ENCODE measurements around the gene MINDY2.
A peak's percentile ranks its signal among the peaks of the same experiment; 100 is the strongest.

The MINDY2 gene, protein sequence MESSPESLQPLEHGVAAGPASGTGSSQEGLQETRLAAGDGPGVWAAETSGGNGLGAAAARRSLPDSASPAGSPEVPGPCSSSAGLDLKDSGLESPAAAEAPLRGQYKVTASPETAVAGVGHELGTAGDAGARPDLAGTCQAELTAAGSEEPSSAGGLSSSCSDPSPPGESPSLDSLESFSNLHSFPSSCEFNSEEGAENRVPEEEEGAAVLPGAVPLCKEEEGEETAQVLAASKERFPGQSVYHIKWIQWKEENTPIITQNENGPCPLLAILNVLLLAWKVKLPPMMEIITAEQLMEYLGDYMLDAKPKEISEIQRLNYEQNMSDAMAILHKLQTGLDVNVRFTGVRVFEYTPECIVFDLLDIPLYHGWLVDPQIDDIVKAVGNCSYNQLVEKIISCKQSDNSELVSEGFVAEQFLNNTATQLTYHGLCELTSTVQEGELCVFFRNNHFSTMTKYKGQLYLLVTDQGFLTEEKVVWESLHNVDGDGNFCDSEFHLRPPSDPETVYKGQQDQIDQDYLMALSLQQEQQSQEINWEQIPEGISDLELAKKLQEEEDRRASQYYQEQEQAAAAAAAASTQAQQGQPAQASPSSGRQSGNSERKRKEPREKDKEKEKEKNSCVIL

GRCh38 chr15:58770857-58771620 is at the start of gene MINDY2:
Gene MINDY2, plus strand, starts transcription at chr15:58771302. Its CDS starts 94 bp downstream, at chr15:58771396.
- peak; percentile 90 for DNase-seq

- no peak for DNase-seq
Observed at GRCh38 chr15:58724466-58724865, 46.6 kb upstream of the MINDY2 start.

GRCh38 chr15:58726867-58727266 is 44.2 kb upstream of the MINDY2 start:
- no peak for DNase-seq

GRCh38 chr15:58731756-58732535 is 39.2 kb upstream of the MINDY2 start:
- no peak for DNase-seq

DNA sequence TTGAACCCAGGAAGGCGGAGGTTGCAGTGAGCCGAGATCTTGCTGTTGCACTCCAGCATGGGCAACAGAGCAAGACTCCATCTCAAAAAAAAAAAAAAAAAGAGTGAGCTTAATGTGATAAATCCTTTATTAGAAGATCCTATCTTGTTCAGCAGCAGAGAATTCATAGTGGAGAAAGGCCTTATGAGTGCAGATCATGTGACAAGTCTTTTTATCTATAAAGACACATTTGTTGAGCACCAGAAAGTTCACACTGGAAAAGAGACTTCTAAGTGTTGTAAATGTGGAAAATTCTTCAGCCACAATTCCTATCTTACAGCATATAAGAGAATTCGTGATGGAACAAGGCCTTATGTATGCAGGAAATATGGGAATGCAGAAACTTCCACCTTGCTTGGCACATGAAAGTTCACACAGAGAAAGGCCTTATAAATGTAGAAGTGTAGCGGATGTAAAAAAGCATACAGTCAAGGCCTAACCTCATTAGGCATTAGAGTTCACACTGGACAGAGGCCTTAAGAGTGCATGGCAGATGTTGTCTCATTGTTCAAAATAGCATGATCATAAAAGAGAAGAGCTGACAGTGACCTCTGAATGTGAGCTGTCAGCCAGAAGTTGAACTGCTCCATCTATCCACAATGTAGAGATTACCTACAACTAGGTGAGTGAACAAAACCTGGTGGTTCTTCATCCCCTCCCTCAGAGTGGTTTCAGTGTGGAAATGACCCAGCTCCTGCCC is 38.3 kb upstream of the MINDY2 start:
- no peak for DNase-seq

- DNase-seq, result no peak
Observed at GRCh38 chr15:58734859-58735258, 36.2 kb upstream of the MINDY2 start.

GRCh38 chr15:58736018-58736643 is 35.0 kb upstream of the MINDY2 start:
- DNase-seq, result no peak

DNA sequence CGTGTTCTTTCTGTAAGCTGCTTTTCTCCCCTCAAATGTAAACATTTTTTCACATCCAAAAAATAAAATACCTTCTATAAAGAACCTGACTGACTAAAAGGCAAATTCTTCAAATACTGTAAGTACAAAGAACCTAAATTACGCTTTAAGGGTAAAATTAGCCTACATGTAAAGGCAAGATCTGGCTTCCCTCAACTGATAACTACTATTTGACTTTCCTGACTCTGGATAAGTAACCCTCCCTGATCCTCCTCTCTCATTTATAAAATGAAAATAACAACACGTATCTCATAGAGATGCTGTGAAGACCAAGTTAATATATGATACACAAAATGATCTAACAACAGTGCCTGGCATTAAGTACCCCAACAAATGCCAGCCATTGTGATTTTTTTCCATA is 33.8 kb upstream of the MINDY2 start:
- DNase-seq, result no peak

DNA sequence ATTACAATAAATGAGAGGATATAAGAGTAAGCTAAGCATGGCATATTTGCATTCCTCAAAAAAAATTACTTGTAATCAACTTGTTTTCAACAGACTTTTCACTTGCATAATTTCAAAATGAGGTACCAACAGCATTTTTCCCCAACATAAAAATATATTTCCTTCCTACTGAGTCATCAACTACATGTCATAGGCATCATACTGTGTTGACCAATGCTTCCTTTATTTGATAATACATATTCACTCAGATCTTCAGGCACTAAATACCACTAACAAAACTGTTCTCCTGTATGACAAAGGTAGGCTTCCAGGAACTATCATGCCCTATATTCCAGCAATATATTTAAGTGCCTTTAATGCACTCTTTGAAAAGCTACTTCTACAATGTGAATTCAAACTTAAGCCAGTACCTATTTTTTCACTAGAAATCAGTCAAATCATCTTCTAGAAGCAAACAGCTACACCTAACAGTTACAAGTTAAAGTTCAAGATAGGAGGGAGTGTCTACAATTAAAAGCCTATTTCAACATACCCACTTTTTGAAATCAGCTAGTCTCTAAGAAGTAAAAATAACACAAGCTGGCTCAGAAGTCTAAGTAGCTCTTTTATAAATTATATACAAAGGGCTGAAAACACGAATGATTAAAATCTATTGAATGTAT is 32.9 kb upstream of the MINDY2 start:
- no peak for DNase-seq

- no peak for DNase-seq
Observed at GRCh38 chr15:58740436-58740835, 30.7 kb upstream of the MINDY2 start.

GRCh38 chr15:58741032-58741431 is 30.1 kb upstream of the MINDY2 start:
- no peak for DNase-seq

GRCh38 chr15:58742022-58742813 is 28.9 kb upstream of the MINDY2 start:
- DNase-seq, result no peak

- DNase-seq, result no peak
Observed at GRCh38 chr15:58742819-58743502, 28.1 kb upstream of the MINDY2 start.

DNA sequence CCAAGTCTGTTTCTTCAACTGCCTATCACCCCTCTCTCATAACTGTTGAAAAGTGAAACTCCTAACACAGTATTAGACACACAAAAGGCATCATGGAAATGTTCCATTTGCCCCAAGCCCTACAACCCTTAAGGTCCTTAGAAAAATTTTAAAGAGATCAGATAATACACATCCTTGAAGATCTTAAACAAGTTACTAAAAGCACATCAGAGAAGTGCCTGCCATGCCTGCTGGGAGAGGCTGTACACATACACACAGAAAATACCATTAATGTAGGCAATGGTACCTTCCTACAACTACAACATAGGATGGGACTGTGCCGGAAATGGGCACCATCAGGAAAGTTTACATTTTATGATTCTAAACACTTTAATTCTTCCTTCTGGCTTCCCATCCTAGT is 24.9 kb upstream of the MINDY2 start:
- no peak for DNase-seq

GRCh38 chr15:58748040-58748851 is 22.9 kb upstream of the MINDY2 start:
- no peak for DNase-seq

GRCh38 chr15:58748852-58749531 is 22.1 kb upstream of the MINDY2 start:
- DNase-seq, result no peak

- peak; percentile 95 for DNase-seq
Observed at GRCh38 chr15:58749532-58750337, 21.4 kb upstream of the MINDY2 start, which contains the start of gene ADAM10. Gene ADAM10, minus strand, starts transcription at chr15:58749707. Its CDS starts 173 bp downstream, at chr15:58749534.
